WTC11 (cell line): Measurements from ENCODE around the gene DRG2. TPM values are rescaled to one million over a fixed set of nuclear protein-coding genes. Genes with fewer than 3 reads are reported as not detected.

Source experiments
- AR ChIP-seq: fragments of 250-450 bp; sonication (Bioruptor Pico); IDR thresholded peaks from 2 replicates; pipeline ENCODE4 v1.9.0; 2021; ENCODE audit warnings: mild to moderate bottlenecking
- CREB1 ChIP-seq: sonication (generic); formaldehyde crosslinking; IDR thresholded peaks from 2 replicates; pipeline ENCODE4 v1.8.0; 2023; ENCODE audit warnings: mild to moderate bottlenecking, missing genetic modification reagents
- E2F4 ChIP-seq: sonication (generic); formaldehyde crosslinking; IDR thresholded peaks from 2 replicates; pipeline ENCODE4 v1.8.1; 2022; ENCODE audit warnings: low read depth, mild to moderate bottlenecking, moderate library complexity, missing genetic modification reagents, borderline replicate concordance
- ETV6 ChIP-seq: sonication (generic); formaldehyde crosslinking; IDR thresholded peaks from 2 replicates; pipeline ENCODE4 v1.8.1; 2022; ENCODE audit warnings: mild to moderate bottlenecking, missing genetic modification reagents
- FOXK1 ChIP-seq: sonication (generic); formaldehyde crosslinking; IDR thresholded peaks from 2 replicates; pipeline ENCODE4 v1.8.0; 2022; ENCODE audit warnings: mild to moderate bottlenecking, moderate library complexity, missing genetic modification reagents
- GTF2I ChIP-seq: fragments of 250-450 bp; sonication (Bioruptor Pico); conservative IDR thresholded peaks from 2 replicates; pipeline ENCODE4 v1.4.0; 2021; ENCODE audit warnings: mild to moderate bottlenecking
- KAT7 ChIP-seq: sonication (generic); formaldehyde crosslinking; IDR thresholded peaks from 2 replicates; pipeline ENCODE4 v1.8.1; 2023; ENCODE audit warnings: missing genetic modification reagents, mild to moderate bottlenecking, borderline replicate concordance
- MYBL2 ChIP-seq: sonication (generic); formaldehyde crosslinking; IDR thresholded peaks from 2 replicates; pipeline ENCODE4 v1.8.1; 2023; ENCODE audit warnings: mild to moderate bottlenecking, moderate library complexity, missing genetic modification reagents
- NFE2L1 ChIP-seq: sonication (generic); formaldehyde crosslinking; IDR thresholded peaks from 2 replicates; pipeline ENCODE4 v1.8.1; 2023; ENCODE audit warnings: missing genetic modification reagents
- NR1H2 ChIP-seq: sonication (generic); formaldehyde crosslinking; IDR thresholded peaks from 2 replicates; pipeline ENCODE4 v1.9.0; 2021; ENCODE audit warnings: mild to moderate bottlenecking, moderate library complexity, missing genetic modification reagents
- NR2C2 ChIP-seq: sonication (generic); formaldehyde crosslinking; IDR thresholded peaks from 2 replicates; pipeline ENCODE4 v1.8.0; 2022; ENCODE audit warnings: mild to moderate bottlenecking, missing genetic modification reagents
- NR3C1 ChIP-seq: sonication (generic); formaldehyde crosslinking; conservative IDR thresholded peaks from 2 replicates; pipeline ENCODE4 v1.8.1; 2023; ENCODE audit warnings: low read depth, mild to moderate bottlenecking, missing genetic modification reagents
- SMAD3 ChIP-seq: sonication (generic); formaldehyde crosslinking; IDR thresholded peaks from 2 replicates; pipeline ENCODE4 v1.8.0; 2022; ENCODE audit warnings: missing genetic modification reagents, mild to moderate bottlenecking, borderline replicate concordance
- TEAD1 ChIP-seq: sonication (generic); formaldehyde crosslinking; IDR thresholded peaks from 2 replicates; pipeline ENCODE4 v1.8.0; 2022; ENCODE audit warnings: mild to moderate bottlenecking, missing genetic modification reagents
- USF2 ChIP-seq: sonication (generic); formaldehyde crosslinking; IDR thresholded peaks from 2 replicates; pipeline ENCODE4 v1.8.1; 2023; ENCODE audit warnings: mild to moderate bottlenecking, missing genetic modification reagents, moderate library complexity
- ZNF219 ChIP-seq: sonication (generic); formaldehyde crosslinking; IDR thresholded peaks from 2 replicates; pipeline ENCODE4 v1.8.0; 2023; ENCODE audit warnings: missing genetic modification reagents, mild to moderate bottlenecking, borderline replicate concordance
- ZNF263 ChIP-seq: sonication (generic); formaldehyde crosslinking; IDR thresholded peaks from 2 replicates; pipeline ENCODE4 v1.8.1; 2022; ENCODE audit warnings: low read depth, mild to moderate bottlenecking, moderate library complexity, missing genetic modification reagents
- ZNF317 ChIP-seq: sonication (generic); formaldehyde crosslinking; IDR thresholded peaks from 2 replicates; pipeline ENCODE4 v1.8.1; 2023; ENCODE audit warnings: low read depth, mild to moderate bottlenecking, moderate library complexity, missing genetic modification reagents, borderline replicate concordance
- ZNF416 ChIP-seq: fragments of 250-450 bp; sonication (Bioruptor Pico); IDR thresholded peaks from 2 replicates; pipeline ENCODE4 v1.9.0; 2021; ENCODE audit warnings: mild to moderate bottlenecking, inconsistent platforms
- ZNF423 ChIP-seq: fragments of 250-450 bp; sonication (Bioruptor Pico); IDR thresholded peaks from 2 replicates; pipeline ENCODE4 v2.1.2; 2022; ENCODE audit warnings: mild to moderate bottlenecking, moderate library complexity
- total RNA-seq: library from RNA; stranded (reverse); gene quantifications from 3 replicates; pipeline ENCODE4 v1.2.3, GENCODE V29; 2021
- TF ChIP-seq, protein P1 (sequence below): fragments of 250-450 bp; sonication (Bioruptor Pico); conservative IDR thresholded peaks from 2 replicates; pipeline ENCODE4 v1.9.0; 2021; ENCODE audit warnings: mild to moderate bottlenecking
- TF ChIP-seq, protein P2 (sequence below): fragments of 250-450 bp; sonication (Bioruptor Pico); IDR thresholded peaks from 2 replicates; pipeline ENCODE4 v1.9.0; 2021; ENCODE audit warnings: mild to moderate bottlenecking, borderline replicate concordance
- TF ChIP-seq, protein P3 (sequence below): fragments of 250-450 bp; sonication (Bioruptor Pico); IDR thresholded peaks from 2 replicates; pipeline ENCODE4 v1.8.0; 2021; ENCODE audit warnings: mild to moderate bottlenecking
- TF ChIP-seq, protein P4 (sequence below): sonication (generic); formaldehyde crosslinking; IDR thresholded peaks from 2 replicates; pipeline ENCODE4 v1.8.1; 2022; ENCODE audit warnings: low read depth, missing genetic modification reagents, borderline replicate concordance

The DRG2 gene
- total RNA-seq, 1 experiment from 2014 or later, result 41.4 TPM

DNA sequence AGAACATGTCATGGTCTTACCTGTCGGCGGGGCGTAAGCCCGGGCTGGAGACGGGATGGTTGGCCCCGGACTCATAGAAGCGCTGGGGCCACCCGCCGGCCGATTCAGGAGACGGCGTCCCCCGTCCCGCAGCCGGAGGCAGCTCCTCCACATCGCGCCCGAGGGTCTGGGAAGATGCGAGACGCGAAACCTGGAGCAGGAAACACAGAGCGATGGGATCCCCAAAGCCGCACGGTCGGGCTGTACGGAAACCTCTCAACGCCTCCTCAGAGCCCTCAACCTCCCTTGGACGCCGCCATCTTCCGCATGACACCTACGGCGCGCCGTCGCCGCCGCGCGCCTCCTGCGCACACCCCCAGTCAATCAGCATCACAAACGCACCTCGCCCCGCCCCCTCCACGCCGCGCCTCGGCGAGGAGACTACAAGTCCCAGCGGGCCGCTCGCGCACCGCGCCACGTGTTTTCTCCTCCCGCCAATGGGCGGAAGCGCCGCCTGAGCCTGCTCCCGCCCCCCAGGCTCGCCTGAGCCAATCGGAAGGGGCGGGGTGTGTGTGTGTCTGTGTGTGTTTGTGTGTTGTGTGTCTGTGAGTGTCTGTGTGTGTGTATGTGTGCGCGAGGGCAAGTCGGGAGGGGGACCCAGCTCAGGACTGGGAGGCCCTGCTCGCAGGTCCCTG lies 48.8 kb upstream of the DRG2 start, which contains the start of the genes ATPAF2 and GID4 (continued):
- TF ChIP-seq AR (CRISPR knock-in tag) (no peak), MYBL2 (CRISPR knock-in tag) (0 out of 2 replicates have a peak, but pooled peaks have one; percentile 62), ZNF423 (no peak), NR2C2 (CRISPR knock-in tag) (no peak), E2F4 (CRISPR knock-in tag) (no peak), NR1H2 (CRISPR knock-in tag) (no peak), CREB1 (CRISPR knock-in tag) (no peak), NFE2L1 (CRISPR knock-in tag) (no peak), TEAD1 (CRISPR knock-in tag) (no peak), ZNF317 (no peak), ZNF416 (CRISPR knock-in tag) (no peak), ETV6 (CRISPR knock-in tag) (peak; percentile 58; the same call in 1 of the 2 replicates), USF2 (peak; percentile 99), KAT7 (CRISPR knock-in tag) (no peak), NR3C1 (CRISPR knock-in tag) (no peak), FOXK1 (CRISPR knock-in tag) (peak; percentile 88), ZNF263 (CRISPR knock-in tag) (no peak), SMAD3 (CRISPR knock-in tag) (no peak), ZNF219 (no peak), GTF2I (CRISPR knock-in tag) (no peak)
- TF ChIP-seq, protein P1, sequence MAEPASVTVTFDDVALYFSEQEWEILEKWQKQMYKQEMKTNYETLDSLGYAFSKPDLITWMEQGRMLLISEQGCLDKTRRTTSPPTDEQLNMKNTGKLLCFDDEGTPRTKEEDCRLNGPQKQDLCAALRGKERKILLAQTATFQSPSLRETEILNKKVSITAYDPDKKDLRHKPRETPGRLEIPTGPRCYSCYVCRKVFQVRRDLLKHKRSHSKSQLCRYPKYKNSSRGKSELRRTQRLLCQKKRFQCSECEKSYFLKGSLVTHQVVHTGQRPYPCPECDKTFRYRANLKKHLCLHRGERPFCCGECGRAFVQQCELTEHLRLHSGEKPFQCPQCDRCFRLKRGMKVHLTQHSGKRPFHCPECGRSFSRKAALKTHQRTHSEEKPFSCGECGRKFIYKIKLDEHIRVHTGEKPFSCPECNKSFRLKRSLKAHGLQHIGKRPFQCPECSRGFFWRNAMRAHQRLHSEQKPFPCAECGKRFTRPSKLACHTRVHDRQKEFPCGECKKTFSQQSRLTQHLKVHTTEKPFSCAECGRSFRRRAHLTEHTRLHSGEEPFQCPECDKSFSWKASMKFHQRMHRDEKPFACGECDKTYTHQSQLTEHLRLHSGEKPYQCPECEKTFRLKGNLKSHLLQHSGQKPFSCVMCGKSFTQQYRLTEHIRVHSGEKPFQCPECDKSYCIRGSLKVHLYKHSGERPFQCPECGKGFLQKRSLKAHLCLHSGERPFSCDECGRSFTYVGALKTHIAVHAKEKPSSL, result no peak
- TF ChIP-seq, protein P2, sequence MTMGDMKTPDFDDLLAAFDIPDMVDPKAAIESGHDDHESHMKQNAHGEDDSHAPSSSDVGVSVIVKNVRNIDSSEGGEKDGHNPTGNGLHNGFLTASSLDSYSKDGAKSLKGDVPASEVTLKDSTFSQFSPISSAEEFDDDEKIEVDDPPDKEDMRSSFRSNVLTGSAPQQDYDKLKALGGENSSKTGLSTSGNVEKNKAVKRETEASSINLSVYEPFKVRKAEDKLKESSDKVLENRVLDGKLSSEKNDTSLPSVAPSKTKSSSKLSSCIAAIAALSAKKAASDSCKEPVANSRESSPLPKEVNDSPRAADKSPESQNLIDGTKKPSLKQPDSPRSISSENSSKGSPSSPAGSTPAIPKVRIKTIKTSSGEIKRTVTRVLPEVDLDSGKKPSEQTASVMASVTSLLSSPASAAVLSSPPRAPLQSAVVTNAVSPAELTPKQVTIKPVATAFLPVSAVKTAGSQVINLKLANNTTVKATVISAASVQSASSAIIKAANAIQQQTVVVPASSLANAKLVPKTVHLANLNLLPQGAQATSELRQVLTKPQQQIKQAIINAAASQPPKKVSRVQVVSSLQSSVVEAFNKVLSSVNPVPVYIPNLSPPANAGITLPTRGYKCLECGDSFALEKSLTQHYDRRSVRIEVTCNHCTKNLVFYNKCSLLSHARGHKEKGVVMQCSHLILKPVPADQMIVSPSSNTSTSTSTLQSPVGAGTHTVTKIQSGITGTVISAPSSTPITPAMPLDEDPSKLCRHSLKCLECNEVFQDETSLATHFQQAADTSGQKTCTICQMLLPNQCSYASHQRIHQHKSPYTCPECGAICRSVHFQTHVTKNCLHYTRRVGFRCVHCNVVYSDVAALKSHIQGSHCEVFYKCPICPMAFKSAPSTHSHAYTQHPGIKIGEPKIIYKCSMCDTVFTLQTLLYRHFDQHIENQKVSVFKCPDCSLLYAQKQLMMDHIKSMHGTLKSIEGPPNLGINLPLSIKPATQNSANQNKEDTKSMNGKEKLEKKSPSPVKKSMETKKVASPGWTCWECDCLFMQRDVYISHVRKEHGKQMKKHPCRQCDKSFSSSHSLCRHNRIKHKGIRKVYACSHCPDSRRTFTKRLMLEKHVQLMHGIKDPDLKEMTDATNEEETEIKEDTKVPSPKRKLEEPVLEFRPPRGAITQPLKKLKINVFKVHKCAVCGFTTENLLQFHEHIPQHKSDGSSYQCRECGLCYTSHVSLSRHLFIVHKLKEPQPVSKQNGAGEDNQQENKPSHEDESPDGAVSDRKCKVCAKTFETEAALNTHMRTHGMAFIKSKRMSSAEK (CRISPR knock-in tag), result no peak
- TF ChIP-seq, protein P3, sequence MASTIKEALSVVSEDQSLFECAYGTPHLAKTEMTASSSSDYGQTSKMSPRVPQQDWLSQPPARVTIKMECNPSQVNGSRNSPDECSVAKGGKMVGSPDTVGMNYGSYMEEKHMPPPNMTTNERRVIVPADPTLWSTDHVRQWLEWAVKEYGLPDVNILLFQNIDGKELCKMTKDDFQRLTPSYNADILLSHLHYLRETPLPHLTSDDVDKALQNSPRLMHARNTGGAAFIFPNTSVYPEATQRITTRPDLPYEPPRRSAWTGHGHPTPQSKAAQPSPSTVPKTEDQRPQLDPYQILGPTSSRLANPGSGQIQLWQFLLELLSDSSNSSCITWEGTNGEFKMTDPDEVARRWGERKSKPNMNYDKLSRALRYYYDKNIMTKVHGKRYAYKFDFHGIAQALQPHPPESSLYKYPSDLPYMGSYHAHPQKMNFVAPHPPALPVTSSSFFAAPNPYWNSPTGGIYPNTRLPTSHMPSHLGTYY (CRISPR knock-in tag), result no peak
- TF ChIP-seq, protein P4, sequence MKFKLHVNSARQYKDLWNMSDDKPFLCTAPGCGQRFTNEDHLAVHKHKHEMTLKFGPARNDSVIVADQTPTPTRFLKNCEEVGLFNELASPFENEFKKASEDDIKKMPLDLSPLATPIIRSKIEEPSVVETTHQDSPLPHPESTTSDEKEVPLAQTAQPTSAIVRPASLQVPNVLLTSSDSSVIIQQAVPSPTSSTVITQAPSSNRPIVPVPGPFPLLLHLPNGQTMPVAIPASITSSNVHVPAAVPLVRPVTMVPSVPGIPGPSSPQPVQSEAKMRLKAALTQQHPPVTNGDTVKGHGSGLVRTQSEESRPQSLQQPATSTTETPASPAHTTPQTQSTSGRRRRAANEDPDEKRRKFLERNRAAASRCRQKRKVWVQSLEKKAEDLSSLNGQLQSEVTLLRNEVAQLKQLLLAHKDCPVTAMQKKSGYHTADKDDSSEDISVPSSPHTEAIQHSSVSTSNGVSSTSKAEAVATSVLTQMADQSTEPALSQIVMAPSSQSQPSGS, result no peak
